NCI-H82 treated with DMSO at 0.1 percent for 48 hours (cell line): ENCODE results near the gene SLC25A21.
"Not testable (repeated sequence)": the region's sequence is repeated elsewhere in the genome, so short reads cannot be mapped to it uniquely, and the experiment has no call there.

Experiments
- DNase-seq: peaks from one replicate; lab custom pipeline; 2025; ENCODE audit not compliant: unreplicated experiment; lab: John Stamatoyannopoulos, UW

The SLC25A21 gene

GRCh38 chr14:36996133-36996856 is 176.1 kb downstream of the SLC25A21 start:
- DNase-seq: no peak

DNA sequence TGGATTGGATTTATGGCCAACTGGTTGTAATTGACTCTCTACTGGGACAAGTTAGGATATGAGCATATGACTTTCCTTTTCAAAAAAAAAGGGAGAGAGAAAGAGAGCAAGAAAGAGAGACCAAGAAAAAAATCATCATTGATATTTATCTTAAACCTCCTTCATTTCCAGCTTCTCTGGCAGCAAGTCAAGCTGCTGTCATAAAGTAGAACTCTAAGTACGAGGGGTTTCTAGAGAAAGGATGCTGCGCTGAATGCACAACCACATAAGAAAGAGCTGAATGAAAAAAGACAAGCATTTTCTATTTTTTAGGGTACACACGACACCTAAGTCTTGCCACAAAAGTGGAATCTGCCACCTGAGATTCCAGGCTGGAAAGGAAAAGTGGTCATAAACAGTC is 182.6 kb downstream of the SLC25A21 start:
- no peak for DNase-seq

DNA sequence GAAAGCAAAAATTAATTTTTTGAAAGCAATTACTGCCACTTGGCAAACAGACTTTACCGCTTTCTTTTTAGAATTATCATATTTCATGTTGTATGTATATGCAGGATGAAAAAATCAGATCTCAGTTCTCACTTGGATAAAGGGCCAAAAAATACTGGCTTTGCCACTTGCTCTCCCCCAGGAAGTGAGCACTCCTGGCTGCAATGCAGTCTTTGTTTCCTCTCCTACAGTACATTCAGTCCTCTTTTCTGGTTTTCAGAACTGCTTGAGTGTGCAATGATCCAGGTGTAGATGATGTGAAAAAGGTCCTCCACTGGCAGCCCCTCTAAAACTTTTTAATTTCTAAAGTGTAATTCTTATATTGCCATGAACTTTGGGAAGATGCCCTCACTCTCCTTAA is 183.4 kb downstream of the SLC25A21 start:
- no peak for DNase-seq

- no peak for DNase-seq
Measured at GRCh38 chr14:36988568-36988967, 183.8 kb downstream of the SLC25A21 start.

DNA sequence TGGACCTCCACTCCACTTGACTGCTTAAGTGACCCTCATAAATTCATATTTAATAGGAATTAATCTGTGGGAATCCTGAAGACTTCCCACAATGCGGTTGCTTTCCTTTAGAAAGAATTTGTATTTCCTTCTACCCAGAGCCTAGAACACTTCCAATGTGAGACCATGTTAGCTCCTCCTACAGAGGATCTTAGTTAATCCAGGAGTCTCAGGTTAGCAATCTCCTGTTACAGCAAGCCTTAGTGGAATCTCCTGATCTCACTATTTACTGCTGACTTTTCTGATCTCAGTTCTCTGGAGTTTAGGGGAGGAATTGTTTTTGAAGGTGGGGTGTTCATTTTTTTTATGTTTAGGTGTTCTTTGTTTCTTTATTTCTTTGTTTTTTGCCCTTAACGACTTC is 186.0 kb downstream of the SLC25A21 start:
- no peak for DNase-seq

DNA sequence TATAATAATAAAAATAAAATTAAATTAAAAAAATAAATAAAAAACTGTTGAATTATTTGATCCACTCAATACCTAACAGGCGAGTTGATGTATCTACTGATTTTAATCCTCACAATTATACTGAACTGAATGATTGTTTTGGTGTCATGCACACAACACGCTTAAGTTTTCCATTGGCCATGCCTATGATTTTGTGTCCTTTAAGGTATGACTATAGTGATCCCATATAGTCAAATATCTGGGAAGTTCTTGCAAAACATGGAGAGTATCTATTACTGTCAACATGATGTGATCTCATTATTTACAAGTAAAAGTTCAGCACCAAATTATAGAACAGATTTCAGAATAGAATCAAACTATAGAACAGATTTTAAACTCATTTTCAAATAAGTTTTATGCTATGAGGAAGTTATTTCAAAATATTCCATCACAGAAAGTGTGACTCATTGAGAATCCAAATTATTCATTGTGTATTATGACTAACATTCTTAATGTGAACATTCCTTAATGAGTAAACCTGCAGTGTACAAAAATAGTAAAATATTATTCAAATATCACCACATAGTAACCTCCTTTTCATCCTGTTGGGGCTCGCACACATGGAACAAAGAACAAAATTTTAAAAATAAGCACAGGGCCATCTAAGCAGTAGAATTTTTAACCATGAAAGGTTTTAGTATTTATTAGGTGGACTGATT is 190.4 kb downstream of the SLC25A21 start:
- no peak for DNase-seq

- not testable (repeated sequence) for DNase-seq
Measured at GRCh38 chr14:36980413-36980812, 192.0 kb downstream of the SLC25A21 start.

DNA sequence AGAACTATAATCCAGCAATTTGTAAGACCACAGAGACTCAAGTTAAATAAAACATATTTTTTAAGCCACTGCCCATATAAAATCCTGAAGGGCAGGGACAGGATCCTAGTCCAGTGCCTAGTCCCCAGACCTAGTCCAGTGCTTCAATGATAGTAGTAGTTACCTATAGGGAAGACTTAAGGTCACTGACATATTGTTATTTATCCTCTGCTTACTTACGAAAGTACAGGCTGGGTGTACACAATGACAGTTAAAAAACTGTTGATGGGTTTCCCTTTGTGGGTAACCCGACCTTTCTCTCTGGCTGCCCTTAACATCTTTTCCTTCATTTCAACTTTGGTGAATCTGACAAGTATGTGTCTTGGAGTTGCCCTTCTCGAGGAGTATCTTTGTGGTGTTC is 192.5 kb downstream of the SLC25A21 start:
- no peak for DNase-seq

DNA sequence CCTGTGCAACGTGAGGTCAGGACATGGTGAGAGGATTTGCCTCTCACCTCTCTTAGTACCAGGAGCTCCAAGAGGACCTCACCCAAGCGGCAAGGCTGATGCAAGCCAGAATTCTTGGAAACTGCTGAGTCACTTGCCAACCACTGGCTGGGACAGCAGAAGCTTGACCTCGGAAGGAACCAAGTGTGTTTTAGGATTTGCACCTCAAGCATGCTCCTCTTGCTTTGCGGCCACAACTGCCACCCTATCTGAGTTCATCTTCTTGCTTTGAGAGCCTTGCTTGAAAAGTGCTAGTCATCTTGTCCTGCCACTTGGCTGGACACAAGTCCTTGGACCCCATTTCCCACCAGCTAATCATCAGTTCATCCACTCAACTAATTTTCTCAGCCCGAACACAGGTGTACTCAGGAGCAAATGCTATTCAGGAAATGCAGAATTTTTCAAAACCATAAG is 195.8 kb downstream of the SLC25A21 start:
- DNase-seq: no peak

- DNase-seq: no peak
Measured at GRCh38 chr14:36975834-36976233, 196.6 kb downstream of the SLC25A21 start.

DNA sequence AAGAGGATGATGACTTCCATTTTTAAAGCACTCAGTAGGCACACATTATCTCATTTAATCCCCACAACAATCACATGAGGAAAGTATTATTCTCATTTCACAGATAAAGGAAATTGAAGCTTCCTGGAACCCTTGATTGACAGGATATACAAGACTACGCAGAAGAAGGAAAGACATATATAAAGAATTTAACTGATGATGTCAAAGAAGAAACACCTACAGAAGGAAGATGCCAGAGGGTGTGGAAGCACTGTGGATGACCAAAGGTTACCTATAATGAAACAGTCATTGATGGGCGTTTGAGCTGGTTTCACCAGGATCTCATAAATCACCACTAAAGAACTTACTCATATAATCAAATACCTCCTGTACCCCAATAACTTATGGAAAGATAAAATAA is 197.4 kb downstream of the SLC25A21 start:
- no peak for DNase-seq

GRCh38 chr14:36973806-36974442 is 198.5 kb downstream of the SLC25A21 start:
- DNase-seq: no peak

- no peak for DNase-seq
Measured at GRCh38 chr14:36971263-36971855, 201.0 kb downstream of the SLC25A21 start.

- DNase-seq: no peak
Measured at GRCh38 chr14:36967892-36968555, 204.4 kb downstream of the SLC25A21 start.

- no peak for DNase-seq
Measured at GRCh38 chr14:36955967-36956366, 216.4 kb downstream of the SLC25A21 start.

DNA sequence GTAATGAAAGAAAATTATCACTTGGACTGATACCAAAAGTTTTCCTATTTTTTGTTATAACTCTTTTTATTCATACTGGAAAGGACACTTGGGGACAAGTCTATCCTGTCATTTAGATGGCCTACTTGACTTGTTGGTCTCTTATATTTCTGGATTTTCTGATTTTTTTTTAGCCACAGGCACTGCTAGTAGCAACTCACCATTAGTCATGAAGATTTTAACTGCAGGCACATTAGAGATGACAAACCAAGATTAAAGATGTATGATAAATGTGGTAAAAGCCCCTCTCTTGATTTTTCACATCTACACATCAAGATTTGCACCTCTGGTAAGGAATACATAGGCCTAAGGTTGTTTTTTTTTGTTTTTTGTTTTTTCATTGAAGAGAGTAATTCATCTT is 217.0 kb downstream of the SLC25A21 start:
- no peak for DNase-seq

- no peak for DNase-seq
Measured at GRCh38 chr14:36952689-36953088, 219.7 kb downstream of the SLC25A21 start.

DNA sequence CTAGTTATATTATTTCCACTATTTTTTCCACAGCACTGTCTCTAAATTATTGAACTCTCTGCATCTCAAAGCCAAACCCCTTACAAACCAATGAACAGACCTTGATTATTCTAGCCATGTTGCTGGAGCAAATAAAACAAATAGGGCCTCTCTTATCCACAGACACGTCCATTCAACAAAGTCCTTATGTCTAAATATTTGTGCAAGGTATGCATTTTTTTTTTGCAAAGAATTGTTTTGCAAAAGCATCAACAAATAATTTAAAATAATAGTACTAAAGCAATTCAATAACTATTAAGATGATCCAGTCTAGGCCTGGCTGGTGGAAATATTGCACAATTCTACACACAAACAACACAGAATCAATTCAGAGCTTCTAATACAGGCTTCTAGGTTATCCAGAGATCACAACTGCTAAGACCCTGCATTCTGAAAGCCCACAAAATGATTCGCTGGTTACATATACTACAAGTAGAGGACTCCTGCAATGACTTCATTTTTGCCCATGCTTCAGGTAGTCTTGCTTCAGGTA is 221.0 kb downstream of the SLC25A21 start:
- DNase-seq: no peak

DNA sequence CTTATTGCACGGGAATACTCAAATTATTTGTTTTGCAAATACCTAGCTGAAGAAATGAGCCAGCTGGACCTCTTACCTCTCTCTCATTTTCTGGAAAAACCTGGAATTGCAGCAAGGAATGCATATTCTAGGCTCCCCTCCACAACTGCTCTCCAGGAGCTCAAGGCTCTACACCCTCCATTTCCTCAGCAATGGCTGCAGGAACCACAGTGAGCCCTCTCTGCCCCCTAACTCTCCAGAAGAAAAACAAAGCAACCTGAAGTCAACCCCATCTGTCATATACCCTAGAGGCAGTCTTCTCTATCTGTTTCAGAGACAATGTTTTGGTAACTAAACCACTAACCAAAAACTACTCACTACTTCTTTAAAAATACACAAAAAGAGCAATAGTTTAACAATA is 221.6 kb downstream of the SLC25A21 start:
- no peak for DNase-seq

DNA sequence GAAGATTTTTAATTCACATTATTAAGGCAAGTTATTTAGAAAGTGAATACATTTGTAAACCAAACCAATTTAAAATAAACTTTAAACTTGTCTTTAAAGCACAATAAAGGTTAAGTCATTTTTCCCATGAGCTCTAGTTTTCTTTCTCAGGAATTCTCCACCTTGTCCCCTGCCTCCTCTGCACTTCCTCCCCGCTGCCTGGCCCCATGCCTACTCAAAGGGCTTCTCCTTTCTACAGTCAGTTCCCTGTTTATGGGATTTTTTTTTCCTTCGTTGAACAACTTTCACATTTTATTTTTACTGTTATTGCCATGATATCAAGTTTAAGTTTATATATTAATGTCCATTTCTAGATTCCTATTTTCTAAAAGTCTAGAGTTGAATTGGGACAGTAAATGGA is 223.0 kb downstream of the SLC25A21 start:
- DNase-seq: no peak
